Suppressor macrophage treated with lipopolysaccharide for 1 hour (primary cell): ENCODE results near the gene GSG1L.

ENCODE experiments used
- DNase-seq, 3 donors: peaks; one replicate each; pipeline ENCODE4 v3.0.0-alpha.2; 2020 to 2022

Gene GSG1L

DNA sequence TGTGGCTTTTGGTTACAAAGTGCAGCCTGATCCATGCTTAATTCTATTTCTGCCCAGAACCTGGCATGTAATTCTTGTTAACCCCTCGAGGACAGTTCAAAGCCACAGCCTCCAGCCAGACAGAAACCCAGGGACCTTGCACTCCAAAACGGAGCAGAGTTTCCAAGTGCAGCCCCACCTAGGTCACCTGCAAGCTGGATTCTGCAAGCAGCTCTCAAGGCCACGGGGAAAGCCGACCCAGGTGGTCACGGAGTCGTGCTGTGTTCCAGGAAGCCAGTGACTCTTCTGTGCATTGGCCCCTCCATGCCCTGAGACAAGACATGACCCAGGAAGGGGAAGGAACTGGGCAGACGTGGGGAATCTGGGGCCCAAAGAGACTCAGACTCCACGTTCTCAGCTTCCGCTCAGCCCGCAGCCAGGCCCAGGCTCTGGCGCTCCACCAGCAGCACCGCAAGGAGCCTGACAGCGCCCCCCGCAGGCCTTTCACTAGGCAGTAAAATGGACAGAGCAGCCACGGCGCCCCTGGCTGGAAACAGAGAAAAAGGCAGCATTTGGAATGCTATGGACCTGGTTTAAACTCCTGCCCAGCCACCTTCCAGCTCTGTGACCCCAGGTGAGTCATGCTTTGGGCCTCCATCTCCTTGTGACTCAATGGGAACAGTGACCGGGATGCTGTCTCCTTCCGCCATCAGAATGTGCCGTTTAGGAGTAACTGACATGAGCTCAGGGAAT, 27.3 kb upstream of the GSG1L start:
- DNase-seq: no peak

GRCh38 chr16:28089992-28090365, 26.5 kb upstream of the GSG1L start:
- DNase-seq: no peak

GRCh38 chr16:28089205-28089991, 25.9 kb upstream of the GSG1L start:
- no peak for DNase-seq

GRCh38 chr16:28087675-28088300, 24.3 kb upstream of the GSG1L start:
- DNase-seq: no peak

DNA sequence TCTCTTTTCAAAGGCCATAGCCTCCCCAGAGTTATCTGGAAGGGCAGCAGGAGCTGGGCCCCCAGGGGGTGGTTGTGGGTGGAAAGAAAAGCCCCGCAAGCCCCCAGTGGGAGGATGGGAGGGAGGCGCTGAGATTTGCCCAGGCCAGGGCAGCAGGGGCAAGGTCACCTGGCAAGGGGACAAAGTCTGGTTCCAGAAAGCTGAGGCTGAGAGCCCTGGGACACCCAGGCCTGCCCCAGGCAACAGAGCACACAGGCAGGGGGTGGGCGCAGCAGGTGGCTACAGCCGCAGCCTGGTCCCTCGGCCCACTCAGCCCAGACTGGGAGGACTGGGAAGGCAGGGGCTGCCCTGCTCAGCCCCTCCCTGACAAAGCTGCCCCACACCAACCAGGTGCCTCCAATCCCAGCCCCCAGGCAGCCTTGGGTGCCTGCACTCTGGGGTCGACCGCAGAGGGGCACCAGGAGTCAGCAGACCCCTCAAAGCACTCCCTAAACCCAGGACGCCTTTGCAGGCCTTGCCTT, 23.7 kb upstream of the GSG1L start:
- DNase-seq: no peak

- no peak for DNase-seq
Measured at GRCh38 chr16:28086186-28087139, 22.9 kb upstream of the GSG1L start.

GRCh38 chr16:28085389-28086171, 22.1 kb upstream of the GSG1L start:
- DNase-seq: no peak

- DNase-seq: no peak
Measured at GRCh38 chr16:28084209-28084608, 20.7 kb upstream of the GSG1L start.

DNA sequence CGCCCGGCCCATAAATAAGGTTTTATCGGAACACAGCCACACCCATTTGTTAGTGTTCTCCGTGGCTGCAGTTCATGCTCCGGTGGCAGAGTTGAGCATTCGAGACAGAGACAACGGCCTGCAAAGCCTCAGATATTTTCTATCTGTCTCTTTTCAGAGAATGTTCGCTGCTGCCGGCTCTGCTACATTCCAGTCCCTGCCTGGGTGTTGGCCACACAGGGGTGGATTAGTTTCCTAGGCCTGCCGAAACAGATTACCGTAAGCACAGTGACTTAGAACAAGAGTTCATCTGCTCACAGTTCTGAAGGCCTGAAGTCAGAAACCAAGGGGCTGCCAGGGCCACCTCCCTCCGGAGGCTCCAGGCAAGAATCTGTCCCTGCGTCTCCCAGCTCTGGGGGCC, 19.1 kb upstream of the GSG1L start:
- DNase-seq: no peak

GRCh38 chr16:28081391-28081968, 18.0 kb upstream of the GSG1L start:
- DNase-seq: no peak

GRCh38 chr16:28078261-28078660, 14.7 kb upstream of the GSG1L start:
- DNase-seq: no peak

- DNase-seq: no peak
Measured at GRCh38 chr16:28073836-28074235, 10.3 kb upstream of the GSG1L start.

GRCh38 chr16:28072087-28072486, 8.6 kb upstream of the GSG1L start:
- DNase-seq: no peak

- DNase-seq: no peak
Measured at GRCh38 chr16:28069971-28070794, 6.7 kb upstream of the GSG1L start.

- no peak for DNase-seq
Measured at GRCh38 chr16:28068976-28069375, 5.5 kb upstream of the GSG1L start.

- no peak for DNase-seq
Measured at GRCh38 chr16:28067604-28068379, 4.3 kb upstream of the GSG1L start.

- no peak for DNase-seq
Measured at GRCh38 chr16:28064706-28065249, 1.3 kb upstream of the GSG1L start.

GRCh38 chr16:28064150-28064549, 636 bp upstream of the GSG1L start:
- no peak for DNase-seq

- DNase-seq: peak; percentile 61 to 81 (median 68)
Measured at GRCh38 chr16:28062847-28063521, 530 bp downstream of the GSG1L start.
